Measurements from ENCODE around the gene PPP4R4.
"Not testable (repeated sequence)": the region's sequence is repeated elsewhere in the genome, so short reads cannot be mapped to it uniquely, and the experiment has no call there.

The PPP4R4 gene

GRCh38 chr14:94269156-94269555 lies 95.0 kb downstream of the PPP4R4 start:
- no peak for DNase-seq (ENCODE audit: low read depth)

DNA sequence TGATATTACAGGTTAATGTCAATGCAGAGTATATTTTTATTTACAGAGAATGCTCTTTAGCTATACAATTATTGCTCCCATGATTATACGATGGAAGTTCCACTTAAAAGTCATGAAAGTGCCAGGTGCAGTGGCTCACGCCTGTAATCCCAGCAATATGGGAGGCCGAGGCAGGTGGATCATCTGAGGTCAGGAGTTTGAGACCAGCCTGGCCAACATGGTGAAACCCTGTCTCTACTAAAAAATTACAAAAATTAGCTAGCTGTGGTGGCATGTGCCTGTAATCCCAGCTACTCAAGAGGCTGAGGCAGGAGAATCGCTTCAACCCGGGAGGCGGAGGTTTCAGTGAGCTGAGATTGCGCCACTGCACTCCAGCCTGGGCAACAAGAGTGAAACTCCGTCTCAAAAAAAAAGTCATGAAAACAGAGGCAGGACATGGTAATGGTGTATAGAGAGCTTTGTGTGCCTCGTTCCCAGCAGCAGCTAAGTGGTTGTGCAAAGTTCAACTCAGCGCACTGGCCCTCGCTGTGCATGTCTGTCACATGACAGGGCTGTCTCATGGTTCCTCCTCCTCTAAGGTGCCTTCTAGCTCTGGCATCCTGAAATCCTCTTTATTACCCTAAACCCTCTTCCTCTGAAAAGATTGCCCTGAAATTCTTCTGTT lies 102.9 kb downstream of the PPP4R4 start:
- not testable (repeated sequence) for DNase-seq (ENCODE audit: low read depth)

GRCh38 chr14:94278731-94279130 lies 104.6 kb downstream of the PPP4R4 start:
- DNase-seq (ENCODE audit: low read depth), result peak; percentile 14

GRCh38 chr14:94282991-94283723 lies 109.0 kb downstream of the PPP4R4 start:
- peak; percentile 35 for DNase-seq (ENCODE audit: low read depth)

- no peak for DNase-seq (ENCODE audit: low read depth)
Observed at GRCh38 chr14:94284221-94284620, 110.1 kb downstream of the PPP4R4 start.

GRCh38 chr14:94285158-94285557 lies 111.0 kb downstream of the PPP4R4 start:
- DNase-seq (ENCODE audit: low read depth), result no peak

DNA sequence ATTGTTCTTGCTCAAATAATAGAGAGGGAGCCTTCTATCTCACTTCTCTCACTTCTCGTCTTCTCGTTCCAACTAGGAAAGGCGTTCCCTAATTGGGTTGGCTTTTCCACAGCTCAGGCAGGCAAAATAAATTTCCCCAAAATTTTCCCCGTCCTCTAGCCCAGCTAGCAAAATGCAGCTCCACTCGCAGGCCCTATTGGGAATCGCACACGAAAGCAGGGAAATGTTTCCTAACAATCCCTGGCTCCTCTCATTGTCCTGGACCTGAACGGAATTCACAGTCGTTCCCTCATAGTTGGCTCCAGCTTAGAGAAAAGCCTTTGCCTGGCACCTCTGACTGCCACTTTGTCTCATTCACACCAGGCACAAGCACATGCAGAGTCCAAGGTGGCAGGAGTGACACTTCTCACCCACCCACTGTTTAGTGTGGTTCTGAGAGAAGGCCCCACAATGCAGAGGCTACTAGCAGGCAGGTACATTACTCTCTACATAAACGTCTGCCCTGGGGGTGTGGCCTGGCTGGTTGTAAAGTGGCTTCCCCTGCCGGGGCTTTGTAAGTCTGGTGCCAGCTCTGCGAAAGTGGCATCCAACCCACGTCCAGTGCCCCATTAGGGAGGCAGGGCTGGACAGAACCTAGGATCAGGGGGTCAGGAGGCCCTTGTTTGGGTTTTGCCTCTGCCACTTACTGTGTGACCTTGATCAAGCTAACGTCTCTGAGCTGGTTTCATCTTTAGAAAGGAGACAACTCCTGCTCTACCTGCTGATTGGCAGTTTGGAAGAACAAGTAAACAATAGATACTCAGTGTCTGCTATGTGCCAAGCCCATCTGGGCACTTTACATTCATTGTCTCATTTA lies 114.7 kb downstream of the PPP4R4 start:
- DNase-seq (ENCODE audit: low read depth), result no peak

- DNase-seq (ENCODE audit: low read depth), result no peak
Observed at GRCh38 chr14:94290197-94290596, 116.1 kb downstream of the PPP4R4 start.

DNA sequence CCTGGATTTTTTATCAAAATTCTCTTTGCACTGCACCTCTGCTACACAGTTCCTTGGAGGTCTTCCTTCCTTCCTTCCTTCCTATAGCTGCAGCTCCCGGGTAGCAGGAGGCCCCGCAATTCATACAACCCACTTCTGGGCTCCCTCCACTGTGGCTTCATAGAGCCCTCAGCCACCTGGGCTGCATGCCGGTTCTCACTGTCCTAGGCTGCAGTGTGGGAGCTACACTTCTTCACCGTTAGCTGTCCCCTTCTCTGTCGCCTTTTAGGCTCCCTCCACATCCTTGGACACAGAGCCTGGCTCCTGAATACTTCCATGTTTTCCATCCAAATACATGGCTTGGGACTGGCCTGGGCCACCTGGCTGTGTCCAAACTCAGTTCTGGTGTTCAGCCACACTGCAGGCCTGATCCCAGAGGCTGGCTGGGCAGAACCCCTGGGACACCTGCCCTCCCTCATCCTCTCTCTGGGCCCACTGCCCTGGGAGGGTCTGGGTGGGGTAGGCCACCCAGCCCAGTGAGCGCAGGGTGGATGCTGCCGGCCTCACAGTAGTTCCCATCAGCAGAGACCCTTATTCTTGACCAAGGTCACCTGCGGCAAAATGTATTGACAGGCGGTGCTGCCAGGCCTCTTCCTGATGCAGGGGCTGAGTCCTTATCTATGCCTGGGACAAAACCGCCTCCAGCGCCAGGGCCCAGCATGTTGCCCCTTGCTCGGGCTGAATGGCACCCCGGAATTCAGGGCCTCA lies 117.2 kb downstream of the PPP4R4 start:
- DNase-seq (ENCODE audit: low read depth), result no peak

GRCh38 chr14:94291906-94292525 lies 117.9 kb downstream of the PPP4R4 start:
- no peak for DNase-seq (ENCODE audit: low read depth)

- no peak for DNase-seq (ENCODE audit: low read depth)
Observed at GRCh38 chr14:94292526-94292871, 118.4 kb downstream of the PPP4R4 start.

DNA sequence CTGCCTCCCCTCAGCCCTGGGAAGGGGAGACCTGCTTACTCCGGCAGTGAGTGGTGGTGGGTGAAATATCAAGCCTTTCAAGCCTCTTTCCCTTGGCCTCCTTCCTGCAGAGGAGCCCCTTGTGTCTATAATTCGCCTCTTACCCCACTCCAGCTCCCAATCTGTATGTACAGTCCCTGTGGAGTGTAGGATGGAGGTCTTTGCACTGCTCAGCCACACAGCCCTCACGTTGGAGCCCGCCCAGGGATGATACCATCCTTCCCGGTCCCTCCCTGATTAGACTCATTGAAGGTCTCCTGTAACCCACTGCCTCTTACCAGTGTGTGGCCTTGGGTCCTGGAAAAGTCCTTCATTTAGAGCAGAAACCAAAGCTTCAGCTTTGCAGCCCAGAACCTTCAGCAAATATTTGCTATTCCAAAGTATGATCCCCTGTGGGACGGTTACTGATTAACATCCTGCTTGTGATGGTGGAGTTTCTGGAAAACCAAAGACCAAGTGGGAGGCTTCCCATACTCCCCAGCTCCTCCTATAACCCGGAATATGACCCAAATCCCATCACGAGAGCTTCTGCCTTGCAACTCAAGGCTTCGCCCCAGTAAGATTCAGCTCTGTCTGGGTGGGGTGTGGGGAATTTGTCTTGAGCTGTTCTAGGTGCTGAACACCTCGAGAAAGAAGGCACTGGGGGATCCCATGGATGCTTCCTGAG lies 118.9 kb downstream of the PPP4R4 start, which contains the start of gene SERPINA10:
TSS of gene SERPINA10 (minus strand) at position 397 of the 706 bp plus-strand sequence. CDS start 2,675 bp downstream, outside the sequence.
- no peak for DNase-seq (ENCODE audit: low read depth)

DNA sequence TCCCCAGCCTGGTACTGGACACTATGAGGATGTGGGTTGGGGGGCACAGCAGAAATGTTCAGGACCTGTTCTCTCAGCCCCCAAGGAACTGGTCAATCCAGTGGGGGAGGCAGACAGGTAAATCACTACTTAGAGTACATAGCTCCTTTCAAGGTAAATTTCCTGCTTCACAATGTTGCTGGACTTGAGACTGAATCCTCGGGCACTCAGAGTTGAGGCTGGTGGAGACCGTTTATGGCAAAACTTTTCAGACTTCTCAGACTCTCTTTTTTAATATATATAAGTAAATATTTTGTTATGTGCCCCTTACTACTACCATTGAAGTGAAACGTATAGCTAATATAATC lies 119.4 kb downstream of the PPP4R4 start:
- no peak for DNase-seq (ENCODE audit: low read depth)

DNA sequence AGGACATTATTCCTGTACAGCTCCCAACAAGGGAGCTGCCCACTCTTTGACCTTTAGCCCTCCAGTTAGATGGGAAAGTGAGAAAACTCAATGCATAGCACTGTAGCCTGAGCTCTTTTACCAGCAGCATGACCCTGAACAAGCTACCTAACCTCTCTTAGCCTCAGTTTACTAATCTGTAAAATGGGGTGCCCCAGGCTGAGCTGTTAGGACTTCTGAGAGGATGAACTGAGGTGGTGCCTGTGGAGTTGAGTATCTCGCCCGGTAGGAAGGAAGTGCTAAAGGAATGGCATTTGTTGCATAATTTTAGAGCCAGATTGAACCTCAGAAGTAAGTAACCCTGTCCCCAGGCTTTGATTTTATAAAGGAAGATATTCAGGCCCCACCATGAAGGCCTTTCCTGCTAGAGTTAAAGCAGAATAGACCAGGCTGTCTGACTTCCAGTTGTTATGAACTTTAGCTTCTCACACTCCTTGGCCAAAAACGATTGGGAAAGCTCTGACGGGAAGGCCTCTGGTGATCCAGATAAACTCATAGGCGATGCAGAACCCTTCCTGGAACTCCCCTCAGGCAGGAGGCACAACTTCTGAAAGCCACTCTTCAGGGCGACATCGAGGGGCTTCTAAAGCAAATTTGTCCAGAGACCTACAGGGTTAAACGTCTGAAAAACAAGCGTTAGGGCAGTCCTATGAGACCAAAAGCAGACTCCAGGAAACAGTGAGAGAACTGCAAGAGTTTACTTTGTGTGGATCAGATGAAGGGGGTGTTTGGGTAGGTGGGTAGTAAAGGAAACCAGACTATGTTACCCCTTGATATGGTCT lies 121.4 kb downstream of the PPP4R4 start:
- DNase-seq (ENCODE audit: low read depth), result no peak

DNA sequence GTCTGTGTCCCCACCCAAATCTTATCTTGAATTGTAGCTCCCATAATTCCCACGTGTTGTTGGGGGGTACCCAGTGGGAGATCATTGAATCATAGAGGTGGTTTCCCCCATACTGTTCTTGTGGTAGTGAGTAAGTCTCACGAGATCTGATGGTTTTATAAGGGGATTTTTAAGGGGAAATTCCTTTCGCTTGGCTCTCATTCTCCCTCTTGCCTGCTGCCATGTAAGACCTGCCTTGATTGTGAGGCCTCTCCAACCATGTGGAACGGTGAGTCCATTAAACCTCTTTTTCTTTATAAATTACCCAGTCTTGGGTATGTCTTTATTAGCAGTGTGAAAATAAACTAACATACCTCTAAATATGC lies 122.0 kb downstream of the PPP4R4 start:
- not testable (repeated sequence) for DNase-seq (ENCODE audit: low read depth)

GRCh38 chr14:94298130-94298529 lies 124.0 kb downstream of the PPP4R4 start:
- no peak for DNase-seq (ENCODE audit: low read depth)

- DNase-seq (ENCODE audit: low read depth), result no peak
Observed at GRCh38 chr14:94303111-94303510, 129.0 kb downstream of the PPP4R4 start.

GRCh38 chr14:94304243-94304642 lies 130.1 kb downstream of the PPP4R4 start:
- DNase-seq (ENCODE audit: low read depth), result no peak

DNA sequence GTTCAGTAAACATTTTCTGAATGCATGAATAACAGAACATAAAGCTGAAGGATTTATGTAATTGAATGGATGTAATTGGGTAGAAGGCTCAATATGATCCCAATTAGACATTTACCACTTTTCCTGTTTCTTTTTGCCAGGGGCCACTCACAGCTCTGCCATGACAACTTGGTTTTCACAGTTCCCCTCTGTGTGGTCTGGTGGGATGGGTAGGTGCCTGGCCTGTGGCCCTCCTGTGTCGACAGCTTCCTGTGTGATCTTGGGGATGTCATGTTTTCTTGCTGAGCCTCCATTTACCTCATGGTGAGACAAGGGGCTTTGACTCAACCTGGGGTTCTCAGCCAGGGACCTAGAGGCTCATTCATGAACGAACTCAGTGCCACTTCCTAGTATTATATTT lies 131.5 kb downstream of the PPP4R4 start:
- no peak for DNase-seq (ENCODE audit: low read depth)
